Measurements from ENCODE around the gene FLVCR2. TPM values are rescaled to one million over a fixed set of nuclear protein-coding genes. Genes with fewer than 3 reads are reported as not detected.

FLVCR2 gene
- total and polyA plus RNA-seq, 8 donors = 4.3 to 30.9 (median 7.9) TPM

- TF ChIP-seq CTCF (IDR thresholded peaks at IDR 0.05) = no peak
- H3K27ac ChIP-seq = no peak overlapping the region
- no peak overlapping the region for H3K4me3 ChIP-seq
- H3K36me3 ChIP-seq = no peaks in the 10 kb centered on the region
- peaks cover 0 to 4% of the 10 kb centered on the region in 2 donors for H3K4me1 ChIP-seq
- no peak for ATAC-seq
- intact Hi-C loops (cut with DNase I) = no loop called here
- H3K9me3 ChIP-seq = no peaks in the 10 kb centered on the region
- no peaks in the 10 kb centered on the region for H3K27me3 ChIP-seq
- DNase-seq = no peak
Observed at GRCh38 chr14:75566752-75567151, 11.7 kb upstream of the FLVCR2 start.

- ATAC-seq = no peak
- Histone ChIP-seq H3K36me3 (no peaks in the 10 kb centered on the region), H3K27me3 (no peaks in the 10 kb centered on the region), H3K4me1 (peaks cover 0 to 4% of the 10 kb centered on the region in 2 donors), H3K9me3 (no peaks in the 10 kb centered on the region), H3K27ac (no peak overlapping the region), H3K4me3 (no peak overlapping the region)
- no peak for DNase-seq
- intact Hi-C loops (cut with DNase I) = no loop called here
- no peak for TF ChIP-seq CTCF (IDR thresholded peaks at IDR 0.05)
Observed at GRCh38 chr14:75568140-75568539, 10.3 kb upstream of the FLVCR2 start.

- Histone ChIP-seq H3K4me3 (no peak overlapping the region), H3K27ac (no peak overlapping the region), H3K9me3 (no peaks in the 10 kb centered on the region), H3K4me1 (peaks cover 0 to 4% of the 10 kb centered on the region in 2 donors), H3K27me3 (no peaks in the 10 kb centered on the region), H3K36me3 (no peaks in the 10 kb centered on the region)
- ATAC-seq (no peak), DNase-seq (no peak)
- no peak for TF ChIP-seq CTCF (IDR thresholded peaks at IDR 0.05)
- intact Hi-C loops (cut with DNase I) = no loop called here
Observed at GRCh38 chr14:75568791-75569190, 9.6 kb upstream of the FLVCR2 start.

GRCh38 chr14:75570797-75571196 is 7.6 kb upstream of the FLVCR2 start:
- ATAC-seq (no peak), DNase-seq (no peak)
- H3K9me3 ChIP-seq = no peaks in the 10 kb centered on the region
- no peak overlapping the region for H3K4me3 ChIP-seq
- no peaks in the 10 kb centered on the region for H3K36me3 ChIP-seq
- no peaks in the 10 kb centered on the region for H3K4me1 ChIP-seq
- H3K27me3 ChIP-seq = no peaks in the 10 kb centered on the region
- TF ChIP-seq CTCF (IDR thresholded peaks at IDR 0.05) = no peak
- intact Hi-C loops (cut with DNase I) = no loop called here
- H3K27ac ChIP-seq = no peak overlapping the region

- intact Hi-C loops (cut with DNase I) = no loop called here
- peak; percentile 30 for ATAC-seq
Observed at GRCh38 chr14:75572104-75572503, 6.3 kb upstream of the FLVCR2 start.

More at GRCh38 chr14:75572104-75572503, 6.3 kb upstream of the FLVCR2 start:
- Histone ChIP-seq H3K27me3 (no peaks in the 10 kb centered on the region), H3K27ac (no peak overlapping the region), H3K36me3 (no peaks in the 10 kb centered on the region), H3K4me1 (no peaks in the 10 kb centered on the region), H3K4me3 (no peak overlapping the region), H3K9me3 (no peaks in the 10 kb centered on the region)
- DNase-seq = no peak
- no peak for TF ChIP-seq CTCF (IDR thresholded peaks at IDR 0.05)

Data from left lung (tissue), 10 donors.